ENCODE measurements around the gene FLOT2.
"Not testable (repeated sequence)": the region's sequence is repeated elsewhere in the genome, so short reads cannot be mapped to it uniquely, and the experiment has no call there.

FLOT2 gene

DNA sequence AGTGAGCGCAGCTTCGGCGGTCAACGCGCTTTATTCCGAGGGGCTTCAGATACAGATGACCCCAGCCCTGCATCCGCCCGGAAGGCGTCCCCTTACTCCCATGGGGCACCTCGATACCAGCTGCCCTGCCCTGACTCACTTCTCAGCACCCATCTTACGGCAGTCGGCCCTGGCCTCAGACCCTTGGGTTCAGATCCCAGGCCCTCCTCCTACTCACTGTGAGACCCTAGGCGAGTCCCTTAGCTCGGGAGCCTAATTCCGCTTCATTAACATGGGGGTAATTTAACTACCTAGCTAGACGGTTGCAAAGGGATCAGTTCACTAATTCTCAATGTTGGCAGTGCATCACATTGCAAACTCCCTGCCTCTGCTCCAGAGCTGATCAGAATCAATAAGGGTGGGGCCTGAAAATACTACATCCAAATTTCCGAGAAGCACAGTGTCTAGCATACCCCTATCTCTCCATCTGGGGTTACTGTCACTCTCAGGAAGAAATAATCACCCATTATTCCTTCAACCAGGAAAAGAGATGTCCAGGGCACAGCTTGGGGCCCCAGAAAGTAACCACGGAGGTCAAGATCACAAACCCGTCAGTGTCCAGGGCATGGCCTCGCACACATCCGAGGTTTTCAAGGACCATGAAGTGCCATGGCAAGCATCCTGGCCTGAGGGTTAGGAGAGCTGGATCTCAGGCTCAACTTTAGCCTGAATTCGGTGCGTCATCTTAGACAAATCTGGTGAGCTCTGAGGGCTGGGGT, 415 bp upstream of the FLOT2 start:
- H3K9ac ChIP-seq, result peak overlapping the region; percentile 50
- peaks cover 4% of the 10 kb centered on the region for H3K4me1 ChIP-seq
- peak overlapping the region; percentile 91 for H3K27ac ChIP-seq
- H3K79me2 ChIP-seq, result peaks cover 9% of the 10 kb centered on the region
- peak overlapping the region; percentile 97 for H2AFZ ChIP-seq
- no peaks in the 10 kb centered on the region for H3K27me3 ChIP-seq (ENCODE audit: control insufficient read depth, insufficient read depth, low read length)
- TF ChIP-seq, protein P1, sequence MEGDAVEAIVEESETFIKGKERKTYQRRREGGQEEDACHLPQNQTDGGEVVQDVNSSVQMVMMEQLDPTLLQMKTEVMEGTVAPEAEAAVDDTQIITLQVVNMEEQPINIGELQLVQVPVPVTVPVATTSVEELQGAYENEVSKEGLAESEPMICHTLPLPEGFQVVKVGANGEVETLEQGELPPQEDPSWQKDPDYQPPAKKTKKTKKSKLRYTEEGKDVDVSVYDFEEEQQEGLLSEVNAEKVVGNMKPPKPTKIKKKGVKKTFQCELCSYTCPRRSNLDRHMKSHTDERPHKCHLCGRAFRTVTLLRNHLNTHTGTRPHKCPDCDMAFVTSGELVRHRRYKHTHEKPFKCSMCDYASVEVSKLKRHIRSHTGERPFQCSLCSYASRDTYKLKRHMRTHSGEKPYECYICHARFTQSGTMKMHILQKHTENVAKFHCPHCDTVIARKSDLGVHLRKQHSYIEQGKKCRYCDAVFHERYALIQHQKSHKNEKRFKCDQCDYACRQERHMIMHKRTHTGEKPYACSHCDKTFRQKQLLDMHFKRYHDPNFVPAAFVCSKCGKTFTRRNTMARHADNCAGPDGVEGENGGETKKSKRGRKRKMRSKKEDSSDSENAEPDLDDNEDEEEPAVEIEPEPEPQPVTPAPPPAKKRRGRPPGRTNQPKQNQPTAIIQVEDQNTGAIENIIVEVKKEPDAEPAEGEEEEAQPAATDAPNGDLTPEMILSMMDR (IDR thresholded peaks at IDR 0.05), result no peak
- H3K4me2 ChIP-seq (ENCODE audit: low read length), result peak overlapping the region; percentile 96
- peak overlapping the region; percentile 69 for H3K4me3 ChIP-seq (ENCODE audit: low read depth, low read length)
- no peaks in the 10 kb centered on the region for H3K36me3 ChIP-seq (ENCODE audit: control insufficient read depth, insufficient read depth, low read length)
- H3K9me3 ChIP-seq (ENCODE audit: control insufficient read depth, low read length), result no peaks in the 10 kb centered on the region

DNA sequence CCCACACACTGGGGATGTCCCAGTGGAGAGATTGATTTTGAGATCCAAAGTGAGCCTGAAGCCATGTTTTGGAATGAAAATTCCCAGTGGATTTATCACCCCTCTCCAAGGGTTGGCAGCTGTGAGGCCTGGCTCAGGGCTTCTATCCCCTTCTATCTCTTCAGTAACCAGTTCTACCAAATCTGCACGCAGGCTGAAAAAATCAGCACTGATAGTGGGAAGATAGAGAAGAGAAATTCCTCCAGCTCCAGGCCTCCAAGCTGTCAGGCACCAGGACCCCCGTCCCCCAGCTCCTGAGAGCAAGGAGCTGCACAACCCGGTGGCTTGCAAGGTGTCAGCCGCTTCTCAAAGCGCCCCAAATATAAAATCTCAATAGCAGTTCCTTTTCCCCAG, 1.0 kb downstream of the FLOT2 start:
- Histone ChIP-seq H3K27me3 (ENCODE audit: control insufficient read depth, insufficient read depth, low read length) (no peaks in the 10 kb centered on the region), H3K36me3 (ENCODE audit: control insufficient read depth, insufficient read depth, low read length) (no peaks in the 10 kb centered on the region), H3K4me3 (ENCODE audit: low read depth, low read length) (peak overlapping the region; percentile 69), H3K79me2 (peaks cover 9% of the 10 kb centered on the region), H3K4me1 (peaks cover 2% of the 10 kb centered on the region), H3K9me3 (ENCODE audit: control insufficient read depth, low read length) (no peaks in the 10 kb centered on the region), H3K4me2 (ENCODE audit: low read length) (peak overlapping the region; percentile 96), H3K9ac (no peak overlapping the region), H2AFZ (peak overlapping the region; percentile 97), H3K27ac (peak overlapping the region; percentile 91)
- TF ChIP-seq, protein P1 (IDR thresholded peaks at IDR 0.05), result no peak

GRCh38 chr17:28895794-28896447, 1.6 kb downstream of the FLOT2 start:
- TF ChIP-seq, protein P1 (IDR thresholded peaks at IDR 0.05), result no peak
- Histone ChIP-seq H3K9ac (no peak overlapping the region), H3K9me3 (ENCODE audit: control insufficient read depth, low read length) (no peaks in the 10 kb centered on the region), H3K4me3 (ENCODE audit: low read depth, low read length) (peak overlapping the region; percentile 69), H3K4me2 (ENCODE audit: low read length) (peak overlapping the region; percentile 96), H3K4me1 (peaks cover 2% of the 10 kb centered on the region), H3K79me2 (peaks cover 5% of the 10 kb centered on the region), H3K36me3 (ENCODE audit: control insufficient read depth, insufficient read depth, low read length) (no peaks in the 10 kb centered on the region), H3K27ac (peak overlapping the region; percentile 91), H3K27me3 (ENCODE audit: control insufficient read depth, insufficient read depth, low read length) (no peaks in the 10 kb centered on the region), H2AFZ (no peak overlapping the region)

- H3K4me2 ChIP-seq (ENCODE audit: low read length); H3K27me3 ChIP-seq (ENCODE audit: control insufficient read depth, insufficient read depth, low read length); H2AFZ ChIP-seq; H3K9ac ChIP-seq; H3K36me3 ChIP-seq (ENCODE audit: control insufficient read depth, insufficient read depth, low read length); H3K4me1 ChIP-seq; H3K79me2 ChIP-seq; H3K4me3 ChIP-seq (ENCODE audit: low read depth, low read length); H3K9me3 ChIP-seq (ENCODE audit: control insufficient read depth, low read length): not testable (repeated sequence)
- peak overlapping the region; percentile 56 for H3K27ac ChIP-seq
These were observed 4.0 kb downstream of the FLOT2 start for GRCh38 chr17:28893248-28894183.

- Histone ChIP-seq H3K27ac (no peak overlapping the region), H3K9ac (no peak overlapping the region), H3K4me1 (no peaks in the 10 kb centered on the region), H3K4me3 (ENCODE audit: low read depth, low read length) (no peak overlapping the region), H3K79me2 (peaks cover 9% of the 10 kb centered on the region), H2AFZ (no peak overlapping the region), H3K9me3 (ENCODE audit: control insufficient read depth, low read length) (no peaks in the 10 kb centered on the region), H3K4me2 (ENCODE audit: low read length) (no peak overlapping the region), H3K36me3 (ENCODE audit: control insufficient read depth, insufficient read depth, low read length) (no peaks in the 10 kb centered on the region), H3K27me3 (ENCODE audit: control insufficient read depth, insufficient read depth, low read length) (no peaks in the 10 kb centered on the region)
- TF ChIP-seq, protein P1 (IDR thresholded peaks at IDR 0.05), result no peak
These were observed 5.5 kb downstream of the FLOT2 start for GRCh38 chr17:28892024-28892423.

Data from parathyroid adenoma (tissue), 2 donors.